K562 (cell line): ENCODE measurements around the gene DCAF11. TPM values are rescaled to one million over a fixed set of nuclear protein-coding genes. Genes with fewer than 3 reads are reported as not detected.

Experiments
- ATAC-seq: fragments of 200-7000 bp; cut with Tn5 transposase; 3 replicates; pipeline ENCODE4 v1.9.1; 2020; ENCODE audit warnings: moderate library complexity
- BruUV-seq: library from RNA; stranded (reverse); fragments of 400-500 nt; replicated peaks from 2 replicates; lab custom pipeline; 2021; lab: Mats Ljungman, UMichigan
- CTCF ChIA-PET: fragments of 300-600 bp; formaldehyde crosslinking; extraction: SDS; loops from one replicate; lab custom pipeline; 2021; ENCODE audit warnings: low intra/inter-chr PET ratio; lab: Yijun Ruan, JAX
- POLR2A ChIA-PET: fragments of 300-600, 350-650 bp; sonication (Branson Sonifier 250); formaldehyde crosslinking; extraction: SDS; loops from one replicate; lab custom pipeline; 2021; ENCODE audit warnings: antibody characterized with exemption, inconsistent platforms; lab: Yijun Ruan, JAX
- DNase-seq, 4 experiments: peaks; one replicate each; pipeline versions ENCODE4 v3.0.0 to v3.0.0-alpha.2; 2011 to 2018; ENCODE audit warnings: low spot score in 3 of 4, mixed read lengths in 3 of 4; ENCODE audit errors: extremely low read depth in 1 of 4
- FAIRE-seq: peaks from 2 replicates; lab custom pipeline; 2011; peaks lifted over from hg19 to GRCh38; lab: Jason Lieb, UNC
- H2AFZ ChIP-seq: 2 replicates; pipeline ENCODE4 v1.6.0; 2011; ENCODE audit warnings: low read depth, low read length, control low read depth, inconsistent platforms
- H3K27ac ChIP-seq: fragments of 200-600 bp; 3 replicates; pipeline ENCODE4 v1.8.0; 2011; ENCODE audit warnings: low read depth, mild to moderate bottlenecking, control low read depth, inconsistent platforms, low read length, moderate library complexity, mixed read lengths; ENCODE audit errors: extremely low read depth
- H3K27me3 ChIP-seq, 2 experiments: fragments of 300-600 bp in 1 of 2; 2 replicates in 1 of 2; 3 replicates in 1 of 2; pipeline versions ENCODE4 v1.6.0 to v1.8.0; 2011; ENCODE audit warnings: inconsistent platforms in 2 of 2, low read length in 2 of 2, mild to moderate bottlenecking in 1 of 2, mixed read lengths in 1 of 2, moderate library complexity in 1 of 2; ENCODE audit not compliant: control insufficient read depth in 2 of 2, insufficient read depth in 2 of 2
- H3K36me3 ChIP-seq: fragments of 300-600 bp; 3 replicates; pipeline ENCODE4 v1.8.0; 2011; ENCODE audit warnings: mild to moderate bottlenecking, low read length, inconsistent platforms; ENCODE audit not compliant: control insufficient read depth, insufficient read depth
- H3K4me1 ChIP-seq, 2 experiments: fragments of 200-600 bp in 1 of 2; replicated peaks in 1 of 2; 2 replicates in 1 of 2; 3 replicates in 1 of 2; pipeline versions ENCODE4 v1.5.1 to v1.8.0; 2011; ENCODE audit warnings: inconsistent platforms in 2 of 2, low read length in 2 of 2, mild to moderate bottlenecking in 1 of 2, mixed read lengths in 1 of 2, moderate library complexity in 1 of 2; ENCODE audit not compliant: control insufficient read depth in 2 of 2, insufficient read depth in 2 of 2
- H3K4me2 ChIP-seq: 2 replicates; pipeline ENCODE4 v1.6.1; 2011; ENCODE audit warnings: low read length, control low read depth, inconsistent platforms, mixed read lengths; ENCODE audit not compliant: insufficient read depth
- H3K4me3 ChIP-seq: fragments of 200-600 bp; sonication (generic), shearing (Covaris generic); 2 replicates; pipeline ENCODE4 v1.5.1; 2016; ENCODE audit warnings: control low read depth, inconsistent platforms
- H3K79me2 ChIP-seq: fragments of 200-600 bp; 3 replicates; pipeline ENCODE4 v1.8.0; 2011; ENCODE audit warnings: low read length, inconsistent platforms; ENCODE audit not compliant: control insufficient read depth, insufficient read depth
- H3K9ac ChIP-seq, 2 experiments: 2 replicates each; pipeline versions ENCODE4 v1.6.0 to v1.6.1; 2011; ENCODE audit warnings: low read depth in 2 of 2, low read length in 2 of 2, control low read depth in 1 of 2, inconsistent platforms in 1 of 2, mild to moderate bottlenecking in 1 of 2, mixed read lengths in 1 of 2; ENCODE audit not compliant: insufficient read depth in 1 of 2
- H3K9me1 ChIP-seq: one replicate; pipeline ENCODE4 v1.6.0; 2011; ENCODE audit warnings: inconsistent platforms, mild to moderate bottlenecking, low read length, moderate library complexity; ENCODE audit not compliant: control insufficient read depth, insufficient read depth
- H3K9me3 ChIP-seq: replicated peaks from 2 replicates; pipeline ENCODE4 v1.5.1; 2011; ENCODE audit warnings: low read depth, low read length, inconsistent platforms; ENCODE audit not compliant: control insufficient read depth, insufficient read depth
- H4K20me1 ChIP-seq: replicated peaks from 2 replicates; pipeline ENCODE4 v1.6.1; 2011; ENCODE audit warnings: low read length, inconsistent platforms, mixed read lengths; ENCODE audit not compliant: control insufficient read depth, insufficient read depth
- NCOA4 ChIP-seq: fragments of 450-650 bp; IDR thresholded peaks from 2 replicates; pipeline ENCODE4 v1.6.1; 2018; ENCODE audit warnings: mild to moderate bottlenecking; ENCODE audit not compliant: partially characterized antibody
- RBM17 ChIP-seq: fragments of 200-400 bp; formaldehyde crosslinking; IDR thresholded peaks from 2 replicates; pipeline ENCODE4 v1.6.1; 2017; ENCODE audit warnings: low read depth, mild to moderate bottlenecking, low read length, borderline replicate concordance
- RFX1 ChIP-seq: fragments of 450-650 bp; IDR thresholded peaks from 2 replicates; pipeline ENCODE4 v1.6.1; 2016; ENCODE audit warnings: mild to moderate bottlenecking, moderate library complexity
- SETDB1 ChIP-seq: IDR thresholded peaks from one replicate; pipeline ENCODE4 v1.6.1; 2012; ENCODE audit warnings: low read length, control low read depth, inconsistent platforms
- WGBS: fragments of 100-300 bp; shearing (Covaris generic); methylation state at CpG from one replicate; pipeline ENCODE4 v1.1.6; 2016; ENCODE audit warnings: low coverage, mixed read lengths; ENCODE audit not compliant: insufficient coverage; ENCODE audit errors: missing lambda C conversion rate; 5-methylcytosine and 5-hydroxymethylcytosine counted together
- in situ Hi-C: fragments of 300-500 bp; cut with MboI; formaldehyde crosslinking; loops from 4 replicates; pipeline ENCODE4 v1.15.0; 2018; ENCODE audit warnings: inconsistent platforms, mixed read lengths
- intact Hi-C: fragments of 100-400 bp; cut with micrococcal nuclease; formaldehyde crosslinking; loops from 2 replicates; pipeline ENCODE4 v1.14.2; 2022
- polyA plus RNA-seq, 8 experiments: library from polyadenylated mRNA; depleted of rRNA in 4 of 8; stranded (reverse) in 5 of 8; unstranded in 3 of 8; fragments of >200 nt; fragmentation: Nextera tagmentation in 2 of 8; fragmentation: Illumina TruSeq in 1 of 8; extraction: Ambion mirVana in 2 of 8; extraction: Trizol in 1 of 8; gene quantifications; 2 replicates each; pipeline versions ENCODE4 v1.2.1 to v1.2.3, GENCODE V29; 2011 to 2014; ENCODE audit warnings: inconsistent platforms in 1 of 8, missing spikeins in 1 of 8
- total RNA-seq, 7 experiments: library from RNA; depleted of rRNA in 6 of 7; stranded (reverse); fragments of >200 nt in 6 of 7; fragmentation: Illumina TruSeq in 2 of 7; extraction: Trizol in 2 of 7; gene quantifications; 2 replicates each; pipeline versions ENCODE4 v1.2.1 to v1.2.3, GENCODE V29; 2011 to 2021; ENCODE audit warnings: low replicate concordance in 1 of 7

Gene DCAF11
- total and polyA plus RNA-seq, 9 of the 15 experiments (the other 6 are each of a cell fraction or from before 2014, with no cell fraction given), result 8.5 to 46.2 (median 36.4) TPM

- Histone ChIP-seq H3K9me1 (no peaks in the 10 kb centered on the region), H3K79me2 (peaks cover 19% of the 10 kb centered on the region), H3K4me1 (peaks cover 6 to 24% of the 10 kb centered on the region in 2 experiments; a peak in 4 of 5 replicates), H3K36me3 (peaks cover 59% of the 10 kb centered on the region; the same call in 2 of the 3 replicates), H3K9me3 (no peaks in the 10 kb centered on the region), H3K27me3 (no peaks in the 10 kb centered on the region), H3K4me2 (no peak overlapping the region), H4K20me1 (no peaks in the 10 kb centered on the region), H3K27ac (no peak overlapping the region), H3K9ac (no peak overlapping the region), H3K4me3 (no peak overlapping the region), H2AFZ (no peak overlapping the region)
- TF ChIP-seq SETDB1 (no peak), RFX1 (peak; percentile 51), NCOA4 (no peak)
- 96% methylated on average over 9 of the region's 9 CpGs for WGBS
- intact Hi-C loops (no loop called here), in situ Hi-C loops (no loop called here)
- no peak for DNase-seq
- ChIA-PET POLR2A (interaction anchor here (1.1 to 1.2 kb wide), 2 partner anchors 10 to 14 kb away, joined by 3 to 4 read pairs; partner anchors contain the start of gene IRF9), CTCF (no interaction called here)
- no peak for FAIRE-seq
- BruUV-seq, result no TSS peak
- no peak for ATAC-seq
Measured at GRCh38 chr14:24150993-24151392, 36.4 kb downstream of the DCAF11 start.

GRCh38 chr14:24151404-24152080 is 37.0 kb downstream of the DCAF11 start:
- Histone ChIP-seq H3K79me2 (peaks cover 16% of the 10 kb centered on the region), H3K9ac (no peak overlapping the region), H3K9me1 (no peaks in the 10 kb centered on the region), H3K4me2 (no peak overlapping the region), H4K20me1 (no peaks in the 10 kb centered on the region), H3K4me3 (no peak overlapping the region), H2AFZ (no peak overlapping the region), H3K27me3 (no peaks in the 10 kb centered on the region), H3K27ac (no peak overlapping the region), H3K4me1 (peaks cover 6 to 24% of the 10 kb centered on the region in 2 experiments; a peak in 4 of 5 replicates), H3K9me3 (no peaks in the 10 kb centered on the region), H3K36me3 (peaks cover 60% of the 10 kb centered on the region; the same call in 2 of the 3 replicates)
- POLR2A ChIA-PET, result interaction anchor here (0.6 to 1.1 kb wide), 2 partner anchors 10 to 513 kb away, joined by 3 read pairs; partner anchors contain the start of gene IRF9
- in situ Hi-C loops, result no loop called here
- BruUV-seq, result no TSS peak
- FAIRE-seq, result no peak
- no peak for TF ChIP-seq RBM17
- DNase-seq, result no peak
- intact Hi-C loops, result no loop called here
- WGBS, result 99% methylated on average over 10 of the region's 16 CpGs
- ATAC-seq, result no peak
- CTCF ChIA-PET, result no interaction called here
